HG03097 (cell line): ENCODE data around the gene TMEM154.
"Not testable (repeated sequence)": the region's sequence is repeated elsewhere in the genome, so short reads cannot be mapped to it uniquely, and the experiment has no call there.

ENCODE experiments used
- ATAC-seq: cut with Tn5 transposase; IDR thresholded peaks from one replicate; pipeline ENCODE4 v1.9.1; 2021; ENCODE audit not compliant: unreplicated experiment, low FRiP score

Gene TMEM154

DNA sequence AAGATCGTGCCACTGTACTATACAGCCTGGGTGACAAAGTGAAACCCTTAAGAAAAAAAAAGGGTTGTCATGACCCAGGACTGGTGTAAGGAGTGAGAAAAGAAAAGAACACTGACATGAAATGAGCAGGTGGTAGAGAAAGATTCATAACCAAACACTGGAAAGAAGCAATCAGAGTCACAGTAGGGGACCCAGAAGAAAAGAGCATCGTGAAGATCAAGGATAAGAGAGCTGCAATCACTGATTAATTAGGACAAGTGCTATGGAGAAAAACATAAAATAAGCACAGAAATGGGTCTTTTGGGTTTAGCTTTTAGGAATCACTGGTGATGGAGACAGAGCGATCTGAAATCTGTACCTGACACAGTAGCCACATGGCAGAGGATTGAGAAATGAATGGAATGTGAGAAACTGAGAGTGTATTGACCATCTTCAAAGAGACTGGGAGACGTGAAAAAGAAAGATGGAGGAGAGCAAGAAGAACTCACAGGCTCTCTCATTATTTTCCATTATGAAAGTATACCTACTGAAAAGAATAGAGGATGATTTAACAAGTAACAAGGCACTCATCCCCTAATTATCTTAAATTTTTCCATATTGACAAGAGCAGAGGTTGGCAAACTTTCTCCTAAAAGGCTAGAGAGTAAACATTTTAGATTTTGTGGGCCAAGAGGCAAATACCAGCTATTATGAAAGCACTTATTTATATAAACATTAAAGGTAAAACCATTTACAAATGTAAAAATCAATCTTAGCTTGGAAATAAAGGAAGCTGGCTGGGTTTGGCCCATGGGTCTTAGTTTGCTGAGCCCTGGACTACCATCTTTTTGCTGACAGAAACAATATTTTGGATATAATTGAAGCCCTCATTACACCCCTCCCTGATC lies 7.3 kb downstream of the TMEM154 start:
- no peak for ATAC-seq

DNA sequence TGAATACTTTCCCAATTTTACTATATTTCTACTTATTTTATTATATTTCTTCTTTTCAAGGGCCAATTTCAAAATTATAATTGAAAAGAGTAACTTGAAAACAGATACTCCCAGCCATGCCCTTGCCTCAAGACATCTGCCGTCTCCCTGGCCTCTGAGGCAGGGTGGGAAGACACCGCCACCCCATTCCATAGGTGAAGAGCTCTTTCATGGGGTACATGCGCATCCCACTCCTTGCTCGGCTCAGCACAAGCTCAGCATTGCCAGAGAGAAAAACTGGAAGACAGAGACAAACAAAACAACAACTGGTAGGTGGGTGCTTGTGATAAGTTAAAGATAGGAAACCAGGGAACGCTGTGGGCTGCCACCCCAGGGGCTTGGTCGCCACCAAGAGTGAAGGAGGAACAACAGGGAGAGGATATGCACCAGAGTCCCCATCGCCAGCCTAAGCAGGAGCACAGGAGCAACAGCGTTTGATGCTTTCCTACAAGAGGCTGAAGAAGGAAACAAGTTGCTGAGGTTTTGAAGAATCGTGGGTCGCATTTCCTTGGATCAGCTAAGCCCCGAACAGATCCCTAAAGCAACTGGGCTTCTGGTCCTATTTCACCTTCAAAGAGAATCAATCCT lies 11.3 kb downstream of the TMEM154 start:
- no peak for ATAC-seq

GRCh38 chr4:152667781-152668180 lies 12.0 kb downstream of the TMEM154 start:
- ATAC-seq, result no peak

GRCh38 chr4:152666946-152667345 lies 12.9 kb downstream of the TMEM154 start:
- no peak for ATAC-seq

DNA sequence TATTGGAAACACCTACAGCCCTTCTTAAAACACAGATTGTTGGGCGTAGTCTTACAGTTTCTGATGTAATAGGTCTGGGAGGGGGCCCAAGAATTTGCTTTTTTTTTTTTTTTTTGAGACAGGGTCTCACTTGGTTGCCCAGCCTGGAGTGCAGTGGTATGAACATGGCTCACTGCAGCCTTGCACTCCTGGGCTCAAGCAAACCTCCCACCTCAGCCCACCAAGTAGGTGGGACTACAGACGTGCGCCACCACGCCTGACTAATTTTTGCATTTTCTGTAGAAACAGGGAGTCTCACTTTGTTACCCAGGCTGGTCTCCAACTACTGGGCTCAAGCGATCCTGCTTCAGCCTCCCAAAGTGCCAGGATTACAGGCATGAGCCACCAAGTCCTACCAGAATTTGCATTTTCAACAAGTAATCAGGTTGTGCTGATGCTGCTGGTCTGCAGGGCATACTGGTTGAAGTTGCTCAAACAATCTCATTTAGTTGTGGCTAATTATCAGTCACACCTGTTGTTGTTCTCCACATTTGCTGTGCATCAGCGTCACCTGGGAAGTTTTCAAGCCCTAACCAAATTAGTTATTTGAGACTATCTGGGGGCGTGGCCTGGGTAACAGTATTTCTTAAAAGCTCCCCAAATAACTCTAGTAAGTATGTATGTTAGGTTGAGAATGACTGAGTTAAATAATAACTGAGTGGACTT lies 14.0 kb downstream of the TMEM154 start:
- no peak for ATAC-seq

- ATAC-seq, result not testable (repeated sequence)
These were observed 15.8 kb downstream of the TMEM154 start for GRCh38 chr4:152664067-152664378.

GRCh38 chr4:152663203-152664066 lies 16.4 kb downstream of the TMEM154 start:
- ATAC-seq, result peak; percentile 53

GRCh38 chr4:152661649-152662048 lies 18.1 kb downstream of the TMEM154 start:
- ATAC-seq, result no peak

DNA sequence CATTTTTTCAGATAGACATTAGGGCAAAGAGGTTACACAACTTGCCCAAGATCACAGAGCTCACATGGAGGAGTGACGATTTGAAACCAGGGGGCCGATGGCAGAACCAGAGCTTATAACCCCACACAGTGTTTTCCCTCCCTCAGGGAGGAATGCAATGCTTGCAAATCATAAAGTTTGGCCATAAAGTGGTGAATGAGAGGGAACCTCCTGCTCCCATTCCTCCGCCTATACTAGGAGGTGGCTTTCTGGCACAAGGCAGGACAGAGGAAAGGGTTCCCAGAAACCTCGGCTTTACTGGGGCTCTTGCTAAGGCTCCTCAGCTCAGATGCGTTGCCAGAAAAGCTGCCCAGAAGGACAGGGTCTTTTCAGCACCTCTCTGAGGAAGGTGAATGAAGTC lies 19.3 kb downstream of the TMEM154 start:
- no peak for ATAC-seq

DNA sequence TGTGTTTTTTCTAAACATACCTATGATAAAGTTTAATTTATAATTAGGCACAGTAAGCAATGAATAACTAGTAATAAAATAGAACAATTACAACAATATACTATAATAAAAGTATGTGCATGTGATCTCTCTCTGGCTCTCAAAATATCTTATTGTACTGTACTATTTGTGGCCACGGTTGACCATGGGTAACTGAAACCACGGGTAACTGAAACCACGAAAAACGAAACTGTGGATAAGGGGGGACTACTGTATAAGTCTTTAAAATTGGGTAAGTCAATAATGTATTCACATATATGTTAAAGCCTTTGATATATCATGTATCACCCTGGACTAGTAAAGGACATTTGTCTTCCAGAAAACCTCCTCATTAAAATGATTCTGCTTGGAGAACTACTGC lies 20.0 kb downstream of the TMEM154 start:
- no peak for ATAC-seq

DNA sequence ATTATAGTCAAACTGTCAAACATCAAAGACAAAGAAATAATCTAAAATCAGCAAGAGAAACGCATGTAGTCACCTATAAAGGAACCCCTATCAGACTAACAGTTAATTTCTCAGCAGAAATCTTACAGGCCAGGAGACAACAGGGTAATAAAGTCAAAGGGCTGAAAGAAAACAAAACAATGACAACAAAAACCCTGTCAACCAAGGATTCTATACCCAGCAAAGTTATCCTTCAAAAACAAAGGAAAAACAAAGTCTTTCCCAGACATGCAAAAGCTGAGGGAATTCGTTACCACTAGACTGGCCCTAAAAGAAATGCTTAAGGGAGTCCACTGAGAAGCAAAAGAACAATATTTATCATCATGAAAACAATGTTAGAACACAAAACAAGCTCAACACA lies 22.1 kb downstream of the TMEM154 start:
- ATAC-seq, result no peak

GRCh38 chr4:152655272-152656129 lies 24.3 kb downstream of the TMEM154 start:
- no peak for ATAC-seq

DNA sequence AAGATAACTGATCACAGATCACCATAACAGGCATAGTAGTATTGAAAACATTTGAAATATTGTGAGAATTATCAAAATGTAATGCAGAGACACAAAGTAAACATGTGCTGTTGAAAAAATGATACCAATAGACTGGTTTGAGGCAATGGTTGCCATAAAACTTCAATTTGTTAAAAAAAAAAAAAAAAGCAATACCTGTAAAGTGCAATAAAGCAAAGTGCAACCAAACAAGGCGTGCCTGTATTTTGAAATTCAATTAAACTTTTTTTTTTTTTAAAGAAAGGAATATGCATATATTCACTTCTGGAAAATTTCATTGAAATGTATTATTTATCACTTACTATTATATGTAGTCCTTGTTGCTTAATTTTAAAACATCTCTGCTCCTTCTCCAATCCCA lies 27.7 kb downstream of the TMEM154 start:
- no peak for ATAC-seq

DNA sequence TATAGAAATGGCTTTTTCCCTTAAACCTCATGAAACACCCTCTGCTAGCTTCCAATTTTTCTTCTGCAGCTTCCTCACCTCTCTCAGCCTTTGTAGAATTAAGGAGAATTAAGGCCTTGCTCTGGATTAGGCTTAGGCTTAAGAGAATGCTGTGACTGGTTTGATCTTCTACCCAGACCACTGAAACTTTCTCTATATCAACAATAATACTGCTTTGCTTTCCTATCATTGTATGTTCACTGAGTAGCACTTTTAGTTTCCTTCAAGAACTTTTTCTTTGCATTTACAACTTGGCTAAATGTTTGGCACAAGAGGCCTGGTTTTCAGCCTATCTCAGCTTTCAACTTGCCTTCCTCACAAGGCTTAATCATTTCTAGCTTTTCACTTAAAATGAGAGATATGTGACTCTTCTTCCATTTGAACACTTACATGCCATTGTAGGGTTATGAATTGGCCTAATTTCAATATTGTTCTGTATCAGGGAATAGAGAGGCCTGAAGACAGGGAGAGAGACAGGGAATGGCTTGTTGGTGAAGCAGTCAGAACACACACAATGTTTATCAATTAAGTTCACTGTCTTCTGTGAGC lies 28.2 kb downstream of the TMEM154 start:
- no peak for ATAC-seq

DNA sequence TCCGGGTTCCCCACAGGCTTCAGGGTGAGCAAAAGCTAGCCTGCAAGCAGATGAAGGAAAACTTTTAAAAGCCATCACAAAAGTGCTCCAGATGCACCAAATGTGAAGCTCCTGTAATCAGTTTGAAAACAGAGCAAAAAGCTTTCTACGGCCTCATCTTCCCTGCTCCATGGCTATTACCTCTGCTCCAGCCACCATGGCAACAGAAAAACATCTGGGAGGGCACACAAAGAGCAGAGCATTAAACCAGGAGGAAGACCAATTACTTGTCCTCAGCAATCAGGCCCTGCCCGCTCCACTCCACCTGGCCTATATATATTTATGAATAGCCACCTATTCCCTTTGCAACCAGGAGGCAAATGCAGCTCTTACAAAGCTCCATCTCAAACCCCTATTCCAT lies 33.6 kb downstream of the TMEM154 start:
- ATAC-seq, result no peak

GRCh38 chr4:152644130-152644529 lies 35.7 kb downstream of the TMEM154 start:
- no peak for ATAC-seq

DNA sequence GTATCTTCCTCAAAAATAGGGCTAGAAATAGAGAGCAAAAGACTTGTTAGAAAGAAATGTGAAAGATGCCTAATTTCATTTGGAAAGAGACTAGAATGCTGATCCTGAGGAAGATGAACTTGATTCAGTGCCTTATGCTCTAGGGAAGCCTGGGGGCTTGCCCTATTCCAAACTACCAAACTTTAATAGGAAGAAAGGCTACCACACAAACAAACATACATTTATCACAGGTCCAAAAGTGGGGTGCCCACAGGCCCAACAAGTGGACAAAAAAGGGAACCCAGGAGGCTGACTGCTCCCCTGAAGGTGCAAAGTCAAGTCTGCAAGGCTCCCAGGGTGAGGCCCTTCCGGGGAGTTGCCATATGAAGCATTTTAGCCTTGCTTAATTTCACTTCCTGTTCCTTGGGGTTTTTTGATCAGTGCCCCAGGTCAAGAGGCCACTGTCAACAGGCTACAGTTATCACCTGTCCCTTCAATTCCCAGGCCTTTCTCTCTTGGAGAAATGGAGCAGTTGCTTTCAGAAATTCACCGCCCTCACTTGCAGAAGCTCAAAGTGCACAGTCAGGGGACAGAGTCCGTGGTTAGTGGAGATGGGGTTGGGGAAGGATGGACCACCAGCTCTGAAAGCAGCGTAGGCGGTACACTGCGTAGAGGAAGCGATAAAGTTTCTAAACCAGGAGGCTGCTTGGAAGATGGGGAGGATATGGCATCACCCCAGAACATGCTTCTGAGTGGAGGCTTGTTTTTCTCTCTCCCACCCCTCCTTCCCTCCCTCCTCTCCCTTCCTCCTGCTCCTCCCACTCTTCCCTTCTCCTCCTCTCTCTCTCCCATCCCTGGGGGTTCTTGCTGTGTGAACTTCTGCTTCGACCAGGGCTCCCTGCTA lies 36.4 kb downstream of the TMEM154 start:
- peak; percentile 72 for ATAC-seq
